ENCODE data around the gene GAGE12C. TPM values are rescaled to one million over a fixed set of nuclear protein-coding genes. Genes with fewer than 3 reads are reported as not detected.
"Not testable (repeated sequence)": the region's sequence is repeated elsewhere in the genome, so short reads cannot be mapped to it uniquely, and the experiment has no call there.

The GAGE12C gene
- total RNA-seq, result not detected

DNA sequence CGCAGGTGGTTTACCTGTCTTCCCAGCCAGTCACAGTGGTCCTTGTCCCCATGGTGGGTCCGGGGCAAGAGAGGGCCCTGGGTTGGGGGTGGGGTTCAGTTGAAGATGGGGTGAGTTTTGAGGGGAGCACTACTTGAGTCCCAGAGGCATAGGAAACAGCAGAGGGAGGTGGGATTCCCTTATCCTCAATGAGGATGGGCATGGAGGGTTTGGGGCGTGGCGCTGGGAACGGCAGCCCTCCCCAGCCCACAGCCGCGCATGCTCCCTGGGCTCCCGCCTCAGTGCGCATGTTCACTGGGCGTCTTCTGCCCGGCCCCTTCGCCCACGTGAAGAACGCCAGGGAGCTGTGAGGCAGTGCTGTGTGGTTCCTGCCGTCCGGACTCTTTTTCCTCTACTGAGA lies at the start of gene GAGE12C:
TSS of gene GAGE12C (plus strand) at position 301 of the 400 bp plus-strand sequence. CDS start 1,155 bp downstream, outside the sequence.
- DNase-seq (ENCODE audit: low spot score), result not testable (repeated sequence)

DNA sequence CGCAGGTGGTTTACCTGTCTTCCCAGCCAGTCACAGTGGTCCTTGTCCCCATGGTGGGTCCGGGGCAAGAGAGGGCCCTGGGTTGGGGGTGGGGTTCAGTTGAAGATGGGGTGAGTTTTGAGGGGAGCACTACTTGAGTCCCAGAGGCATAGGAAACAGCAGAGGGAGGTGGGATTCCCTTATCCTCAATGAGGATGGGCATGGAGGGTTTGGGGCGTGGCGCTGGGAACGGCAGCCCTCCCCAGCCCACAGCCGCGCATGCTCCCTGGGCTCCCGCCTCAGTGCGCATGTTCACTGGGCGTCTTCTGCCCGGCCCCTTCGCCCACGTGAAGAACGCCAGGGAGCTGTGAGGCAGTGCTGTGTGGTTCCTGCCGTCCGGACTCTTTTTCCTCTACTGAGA lies 9.5 kb downstream of the GAGE12C start, which contains the start of gene GAGE12D:
TSS of gene GAGE12D (plus strand) at position 301 of the 400 bp plus-strand sequence. CDS start 1,155 bp downstream, outside the sequence.
- DNase-seq (ENCODE audit: low spot score), result not testable (repeated sequence)

- DNase-seq (ENCODE audit: low spot score), result not testable (repeated sequence)
These were observed 19.0 kb downstream of the GAGE12C start, which contains the start of gene GAGE12E for GRCh38 chrX:49550989-49551388. Gene GAGE12E (plus strand): TSS chrX:49551289. CDS start chrX:49552444, 1,155 bp downstream.

DNA sequence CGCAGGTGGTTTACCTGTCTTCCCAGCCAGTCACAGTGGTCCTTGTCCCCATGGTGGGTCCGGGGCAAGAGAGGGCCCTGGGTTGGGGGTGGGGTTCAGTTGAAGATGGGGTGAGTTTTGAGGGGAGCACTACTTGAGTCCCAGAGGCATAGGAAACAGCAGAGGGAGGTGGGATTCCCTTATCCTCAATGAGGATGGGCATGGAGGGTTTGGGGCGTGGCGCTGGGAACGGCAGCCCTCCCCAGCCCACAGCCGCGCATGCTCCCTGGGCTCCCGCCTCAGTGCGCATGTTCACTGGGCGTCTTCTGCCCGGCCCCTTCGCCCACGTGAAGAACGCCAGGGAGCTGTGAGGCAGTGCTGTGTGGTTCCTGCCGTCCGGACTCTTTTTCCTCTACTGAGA lies 28.6 kb downstream of the GAGE12C start, which contains the start of gene GAGE12F:
TSS of gene GAGE12F (plus strand) at position 301 of the 400 bp plus-strand sequence. CDS start 1,155 bp downstream, outside the sequence.
- DNase-seq (ENCODE audit: low spot score), result not testable (repeated sequence)

DNA sequence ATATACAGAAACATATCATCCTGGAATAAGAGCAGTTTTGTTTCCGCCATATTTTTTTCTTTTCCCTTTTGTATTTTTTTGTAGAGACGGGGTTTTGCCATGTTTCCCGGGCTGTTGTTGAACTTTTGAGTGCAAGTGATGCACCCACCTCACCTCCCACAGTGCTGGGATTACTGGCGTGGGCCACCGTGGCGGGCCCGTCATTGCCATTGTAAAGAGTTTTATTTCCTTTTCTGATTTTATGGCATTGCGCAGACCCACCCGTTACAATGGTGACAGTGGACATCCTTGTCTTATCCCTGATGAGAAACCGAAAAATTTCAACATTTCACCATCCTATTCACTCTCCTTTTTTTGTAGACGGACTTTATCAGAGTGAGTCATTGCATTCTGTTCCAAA lies 36.8 kb downstream of the GAGE12C start:
- DNase-seq (ENCODE audit: low spot score), result peak; percentile 36

DNA sequence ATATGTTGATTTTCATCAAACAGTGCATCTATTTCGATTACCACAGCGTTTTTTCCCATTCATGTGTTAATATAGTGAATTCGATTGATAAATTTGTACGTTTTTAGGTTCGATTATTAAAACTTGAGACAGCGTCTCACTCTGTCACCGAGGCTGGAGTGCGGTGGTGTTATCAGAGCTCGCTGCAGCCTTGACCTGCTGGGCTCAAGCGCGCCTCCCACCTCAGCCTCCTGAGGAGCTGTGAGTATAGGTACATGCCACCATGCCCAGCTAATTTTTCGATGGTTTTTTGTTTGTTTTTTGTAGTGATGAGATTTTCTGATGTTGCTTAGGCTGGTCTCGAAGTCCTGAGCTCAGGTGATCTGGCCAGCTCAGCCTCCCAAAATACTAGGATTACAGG lies 37.2 kb downstream of the GAGE12C start:
- DNase-seq (ENCODE audit: low spot score), result peak; percentile 32

- DNase-seq (ENCODE audit: low spot score), result not testable (repeated sequence)
These were observed 38.1 kb downstream of the GAGE12C start, which contains the start of gene GAGE12G for GRCh38 chrX:49570100-49570499. Gene GAGE12G (plus strand): TSS chrX:49570400. CDS start chrX:49571555, 1,155 bp downstream.

DNA sequence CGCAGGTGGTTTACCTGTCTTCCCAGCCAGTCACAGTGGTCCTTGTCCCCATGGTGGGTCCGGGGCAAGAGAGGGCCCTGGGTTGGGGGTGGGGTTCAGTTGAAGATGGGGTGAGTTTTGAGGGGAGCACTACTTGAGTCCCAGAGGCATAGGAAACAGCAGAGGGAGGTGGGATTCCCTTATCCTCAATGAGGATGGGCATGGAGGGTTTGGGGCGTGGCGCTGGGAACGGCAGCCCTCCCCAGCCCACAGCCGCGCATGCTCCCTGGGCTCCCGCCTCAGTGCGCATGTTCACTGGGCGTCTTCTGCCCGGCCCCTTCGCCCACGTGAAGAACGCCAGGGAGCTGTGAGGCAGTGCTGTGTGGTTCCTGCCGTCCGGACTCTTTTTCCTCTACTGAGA lies 47.7 kb downstream of the GAGE12C start, which contains the start of gene GAGE12H:
TSS of gene GAGE12H (plus strand) at position 301 of the 400 bp plus-strand sequence. CDS start 1,155 bp downstream, outside the sequence.
- not testable (repeated sequence) for DNase-seq (ENCODE audit: low spot score)

Other genes starting within 250 kb of the GAGE12C start
- gene GAGE10, start 228.5 kb upstream of the GAGE12C start, total RNA-seq, result not detected
- not detected for gene GAGE12J, start 210.1 kb upstream of the GAGE12C start, total RNA-seq
- gene GAGE13, start 200.6 kb upstream of the GAGE12C start, total RNA-seq, result not detected
- gene GAGE12D, start 9.6 kb downstream of the GAGE12C start, total RNA-seq, result not detected
- not detected for gene GAGE12E, start 19.1 kb downstream of the GAGE12C start, total RNA-seq
- not detected for gene GAGE12F, start 28.7 kb downstream of the GAGE12C start, total RNA-seq
- gene GAGE12G, start 38.2 kb downstream of the GAGE12C start, total RNA-seq, result not detected
- not detected for gene GAGE12H, start 47.8 kb downstream of the GAGE12C start, total RNA-seq
- gene GAGE2A, start 57.3 kb downstream of the GAGE12C start, total RNA-seq, result not detected
- gene GAGE1, start 66.8 kb downstream of the GAGE12C start, total RNA-seq, result not detected
- not detected for gene PAGE1, start 163.8 kb downstream of the GAGE12C start, total RNA-seq